Lower leg skin (tissue), 4 donors: ENCODE data around the gene RANBP9. TPM values are rescaled to one million over a fixed set of nuclear protein-coding genes. Genes with fewer than 3 reads are reported as not detected.

ENCODE experiments used
- DNase-seq, 2 donors: peaks; one replicate each; pipeline ENCODE4 v3.0.0-alpha.2; 2019; ENCODE audit warnings: low spot score in 2 of 2
- H3K4me3 ChIP-seq: fragments of 200-600 bp; sonication (generic); 2 replicates; pipeline ENCODE4 v1.5.1; 2017; ENCODE audit warnings: mild to moderate bottlenecking, low read depth; ENCODE audit not compliant: poor library complexity, severe bottlenecking
- POLR2A ChIP-seq, 2 donors: fragments of 450-650 bp; IDR thresholded peaks; one replicate each; pipeline ENCODE4 v1.6.1; 2016 to 2017; ENCODE audit warnings: antibody characterized with exemption in 2 of 2, mild to moderate bottlenecking in 1 of 2, moderate library complexity in 1 of 2
- WGBS, 2 donors: methylation state at CpG; one replicate each; pipeline ENCODE4 v1.1.5; 2018; 5-methylcytosine and 5-hydroxymethylcytosine counted together
- intact Hi-C: fragments of 100-400 bp; cut with DNase I; formaldehyde crosslinking; loops from one replicate; pipeline ENCODE4 v1.15.0; 2023; ENCODE audit warnings: low total_unique reads
- total RNA-seq, 4 donors: library from RNA; depleted of rRNA; stranded (reverse); fragments of >200 nt; gene quantifications; one replicate each; pipeline ENCODE4 v1.1.0, GENCODE V29; 2016
- TF ChIP-seq, protein P1 (sequence below), 3 donors: fragments of 450-650 bp; IDR thresholded peaks; one replicate each; pipeline ENCODE4 v1.5.1; 2016; ENCODE audit warnings: antibody characterized with exemption in 3 of 3, mild to moderate bottlenecking in 3 of 3, moderate library complexity in 2 of 3

Gene RANBP9
- total RNA-seq, 4 donors from 2014 or later = 45.4 to 59.3 (median 53.6) TPM

- no peak for DNase-seq
- H3K4me3 ChIP-seq = no peak overlapping the region
- intact Hi-C loops = no loop called here
- WGBS, 2 donors = 84 to 88% methylated on average over 44 to 56 of the region's 56 CpGs
- TF ChIP-seq, protein P1, sequence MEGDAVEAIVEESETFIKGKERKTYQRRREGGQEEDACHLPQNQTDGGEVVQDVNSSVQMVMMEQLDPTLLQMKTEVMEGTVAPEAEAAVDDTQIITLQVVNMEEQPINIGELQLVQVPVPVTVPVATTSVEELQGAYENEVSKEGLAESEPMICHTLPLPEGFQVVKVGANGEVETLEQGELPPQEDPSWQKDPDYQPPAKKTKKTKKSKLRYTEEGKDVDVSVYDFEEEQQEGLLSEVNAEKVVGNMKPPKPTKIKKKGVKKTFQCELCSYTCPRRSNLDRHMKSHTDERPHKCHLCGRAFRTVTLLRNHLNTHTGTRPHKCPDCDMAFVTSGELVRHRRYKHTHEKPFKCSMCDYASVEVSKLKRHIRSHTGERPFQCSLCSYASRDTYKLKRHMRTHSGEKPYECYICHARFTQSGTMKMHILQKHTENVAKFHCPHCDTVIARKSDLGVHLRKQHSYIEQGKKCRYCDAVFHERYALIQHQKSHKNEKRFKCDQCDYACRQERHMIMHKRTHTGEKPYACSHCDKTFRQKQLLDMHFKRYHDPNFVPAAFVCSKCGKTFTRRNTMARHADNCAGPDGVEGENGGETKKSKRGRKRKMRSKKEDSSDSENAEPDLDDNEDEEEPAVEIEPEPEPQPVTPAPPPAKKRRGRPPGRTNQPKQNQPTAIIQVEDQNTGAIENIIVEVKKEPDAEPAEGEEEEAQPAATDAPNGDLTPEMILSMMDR (IDR thresholded peaks at IDR 0.05) = no peak
- TF ChIP-seq POLR2A (IDR thresholded peaks at IDR 0.05) = no peak
These were observed 31.5 kb upstream of the RANBP9 start for GRCh38 chr6:13742961-13743735.

DNA sequence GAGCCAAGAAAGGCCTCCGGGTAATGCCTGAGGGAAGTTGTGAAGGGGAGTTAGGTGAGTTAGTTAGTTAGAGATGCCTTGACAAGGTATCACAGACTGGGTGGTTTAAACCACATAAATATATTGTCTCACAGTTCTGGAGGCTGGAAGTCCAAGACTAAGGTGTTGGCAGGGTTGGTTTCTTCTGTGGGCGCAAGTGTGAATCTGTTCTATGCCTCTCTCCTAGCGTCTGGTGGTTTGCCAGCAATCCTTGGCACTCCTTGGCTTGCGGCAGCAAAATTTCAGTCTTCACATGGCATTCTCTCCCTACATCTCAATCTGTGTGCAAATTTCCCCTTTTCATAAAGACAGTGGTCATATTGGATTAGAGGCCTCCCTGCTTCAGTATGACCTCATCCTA, 29.7 kb upstream of the RANBP9 start:
- TF ChIP-seq POLR2A (IDR thresholded peaks at IDR 0.05) = no peak
- TF ChIP-seq, protein P1 (IDR thresholded peaks at IDR 0.05) = no peak
- 86 to 93% methylated on average over 4 of the region's 4 CpGs for WGBS, 2 donors
- DNase-seq = peak in 1 of 2 donors; percentile 31
- H3K4me3 ChIP-seq = no peak overlapping the region
- intact Hi-C loops = no loop called here

DNA sequence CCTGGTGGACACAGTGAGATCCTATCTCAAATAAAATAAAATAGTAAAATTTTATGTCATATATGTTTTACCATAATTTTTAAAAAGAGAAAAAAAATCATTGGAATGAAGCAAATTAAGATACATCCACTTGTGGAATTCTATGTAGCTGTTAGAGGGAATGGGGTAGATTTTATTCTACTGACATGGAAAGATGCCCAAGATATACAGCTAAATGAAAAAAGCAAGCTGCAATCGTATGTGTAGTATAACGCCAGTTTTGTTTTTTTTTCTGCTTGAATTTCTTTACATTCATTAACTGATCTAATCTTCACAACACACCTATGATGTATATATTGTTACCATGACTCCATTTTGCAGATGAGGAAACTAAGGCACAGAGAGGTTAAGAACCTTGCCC, 23.4 kb upstream of the RANBP9 start:
- WGBS, 2 donors = 67 to 73% methylated on average over 2 of the region's 2 CpGs
- no peak for TF ChIP-seq POLR2A (IDR thresholded peaks at IDR 0.05)
- TF ChIP-seq, protein P1 (IDR thresholded peaks at IDR 0.05) = no peak
- no peak overlapping the region for H3K4me3 ChIP-seq
- no peak for DNase-seq
- intact Hi-C loops = no loop called here

DNA sequence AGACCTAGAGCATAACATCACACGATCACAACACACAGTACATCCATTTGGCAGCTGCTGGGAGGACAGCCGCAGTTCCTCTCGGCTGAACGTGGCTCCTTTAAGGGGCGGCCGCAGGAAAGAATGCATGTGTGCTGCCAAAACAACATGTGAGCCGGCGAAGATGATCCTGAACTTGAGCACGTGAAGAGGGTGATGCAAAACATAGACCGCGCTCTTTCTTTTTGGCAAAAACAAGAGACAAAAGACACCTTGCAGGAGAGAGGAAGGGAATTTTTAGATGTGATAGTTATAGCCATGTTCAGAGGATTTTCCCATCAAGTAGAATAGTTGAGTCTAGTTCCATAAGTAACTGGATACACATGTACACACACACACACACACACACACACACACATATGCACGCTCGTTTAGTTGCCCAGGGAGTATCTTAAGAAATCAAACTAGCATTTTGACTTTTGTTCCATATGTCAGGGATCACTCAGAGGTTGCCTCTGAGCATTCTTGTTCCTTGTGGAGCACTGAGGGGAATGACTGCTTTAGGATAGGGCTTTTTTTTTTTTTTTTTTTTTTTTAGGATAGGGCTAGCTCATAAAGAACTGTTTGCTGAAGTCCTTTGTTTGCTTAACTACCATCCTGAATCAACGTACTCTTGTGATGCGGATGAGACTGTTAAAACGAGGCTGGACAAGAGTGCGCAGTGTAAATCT, 21.7 kb upstream of the RANBP9 start:
- intact Hi-C loops = no loop called here
- H3K4me3 ChIP-seq = no peak overlapping the region
- DNase-seq = peak; percentile 87 to 95
- TF ChIP-seq POLR2A (IDR thresholded peaks at IDR 0.05) = no peak
- TF ChIP-seq, protein P1 (IDR thresholded peaks at IDR 0.05) = no peak
- WGBS, 2 donors = 22 to 26% methylated on average over 17 of the region's 17 CpGs

- DNase-seq = no peak
- no peak for TF ChIP-seq POLR2A (IDR thresholded peaks at IDR 0.05)
- TF ChIP-seq, protein P1 (IDR thresholded peaks at IDR 0.05) = no peak
- intact Hi-C loops = no loop called here
- no peak overlapping the region for H3K4me3 ChIP-seq
- 83 to 89% methylated on average over 7 of the region's 7 CpGs for WGBS, 2 donors
These were observed 19.1 kb upstream of the RANBP9 start for GRCh38 chr6:13730704-13731103.
